ENCODE measurements around the gene EXOC4.

The EXOC4 gene

DNA sequence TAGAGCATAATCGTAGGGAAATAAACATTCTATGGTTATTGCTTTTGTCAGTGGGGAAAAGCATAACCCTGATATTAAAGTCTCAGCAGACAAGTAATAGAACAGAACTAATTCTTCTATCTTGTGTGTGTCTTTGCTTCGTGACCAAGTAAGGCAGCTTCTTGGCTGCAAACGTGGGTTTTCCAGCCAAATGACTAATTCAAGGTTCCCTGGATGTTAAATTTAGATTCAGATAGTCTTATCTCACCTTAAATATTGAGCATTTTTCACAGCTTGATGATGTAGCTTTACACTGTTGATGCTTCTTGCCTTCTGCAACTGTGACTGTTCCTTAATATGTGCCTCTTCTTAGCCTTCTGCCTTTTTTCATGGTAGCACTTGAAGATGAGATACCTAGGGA is 113.0 kb downstream of the EXOC4 start:
- no peak for DNase-seq

DNA sequence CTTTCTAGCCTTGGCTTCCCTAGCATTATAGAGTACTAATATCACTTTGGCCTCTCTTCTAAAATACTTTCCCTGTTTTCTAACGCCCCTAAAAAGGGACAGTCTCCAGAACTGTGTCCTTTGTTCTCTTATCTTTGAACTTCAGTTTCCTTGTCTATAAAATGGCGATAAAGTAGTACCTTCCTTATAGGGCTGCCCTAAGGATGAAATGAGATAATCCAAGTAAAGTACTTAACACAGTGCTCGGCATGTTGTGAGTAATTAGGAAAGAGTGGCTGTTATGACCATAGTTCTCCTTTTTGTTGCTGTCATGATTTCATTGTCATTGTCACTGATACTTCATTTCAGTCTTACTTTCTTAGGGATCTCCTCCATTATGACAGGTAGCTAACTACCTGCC is 114.7 kb downstream of the EXOC4 start:
- no peak for DNase-seq

DNA sequence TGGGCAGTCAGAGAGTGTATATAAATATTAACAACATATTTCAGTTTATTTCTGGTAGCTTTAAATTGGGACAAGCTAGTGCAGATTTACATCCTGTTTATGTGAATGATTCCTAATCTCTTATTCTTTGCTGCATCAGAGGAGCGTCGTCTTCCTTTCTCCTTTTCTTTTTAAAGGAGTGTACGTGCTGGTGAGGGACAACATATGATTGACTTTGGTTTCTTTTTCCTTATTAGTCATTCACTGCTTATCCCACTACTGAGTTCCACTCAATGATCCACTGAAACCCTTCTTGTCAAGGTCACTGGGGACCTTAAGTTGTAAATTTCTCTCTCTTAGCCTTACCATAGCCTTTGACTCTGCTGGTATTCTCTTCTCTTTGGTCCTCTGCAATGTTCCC is 116.3 kb downstream of the EXOC4 start:
- no peak for DNase-seq

DNA sequence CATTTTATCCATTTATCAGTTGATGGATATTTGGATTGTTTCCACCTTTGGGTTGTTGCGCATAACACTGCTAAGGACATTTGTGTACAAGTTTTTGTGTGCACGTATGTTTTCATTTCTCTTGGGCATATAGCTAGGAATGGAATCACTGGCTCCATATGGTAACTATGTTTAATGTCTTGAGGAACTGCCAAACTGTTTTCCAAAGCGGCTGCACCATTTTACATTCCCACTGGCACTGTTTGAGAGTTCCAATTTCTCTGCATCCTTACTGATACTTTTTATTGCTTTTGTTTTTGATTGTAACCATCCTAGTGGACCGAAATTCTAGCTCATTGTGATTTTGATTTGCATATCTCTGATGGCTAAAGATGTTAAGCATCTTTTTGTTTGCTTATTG is 118.7 kb downstream of the EXOC4 start:
- no peak for DNase-seq

DNA sequence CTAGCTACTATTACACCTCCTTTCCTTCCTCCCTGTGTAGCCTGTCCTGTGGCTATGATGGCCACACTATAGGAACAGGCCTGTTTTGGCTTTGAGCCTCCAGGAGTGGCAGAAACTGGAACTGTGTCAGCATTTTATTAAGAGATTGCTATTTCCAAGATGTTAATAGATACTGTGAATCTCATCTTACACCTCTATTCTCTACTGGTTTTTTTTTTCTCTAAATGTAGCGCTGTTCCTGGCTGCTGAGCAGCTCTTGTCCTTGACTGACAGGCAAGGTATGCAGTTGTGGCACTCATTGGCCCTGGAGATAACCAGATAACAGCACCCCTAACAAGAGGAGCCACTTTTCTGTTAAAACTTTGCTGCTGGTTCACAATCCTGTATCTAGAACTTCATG is 119.5 kb downstream of the EXOC4 start:
- no peak for DNase-seq

DNA sequence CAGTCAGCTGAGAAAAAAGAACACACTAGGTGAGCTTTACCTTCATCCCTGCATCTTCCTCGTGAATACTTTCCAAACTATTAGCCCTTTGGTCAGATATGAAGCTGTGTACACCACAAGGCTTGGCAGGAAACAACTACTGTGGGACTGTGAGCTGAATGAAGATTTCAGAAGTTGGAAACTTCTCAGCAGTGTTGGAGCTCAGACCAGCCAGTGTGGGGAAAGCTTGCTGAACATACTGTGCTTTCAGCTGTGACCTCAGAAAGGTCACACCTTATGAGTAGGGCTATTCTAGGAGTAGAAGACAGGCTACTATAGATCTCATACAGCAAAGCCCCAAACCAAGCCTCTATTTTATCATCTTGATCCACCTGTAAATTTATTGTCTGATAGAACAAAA is 123.6 kb downstream of the EXOC4 start:
- DNase-seq, result no peak

DNA sequence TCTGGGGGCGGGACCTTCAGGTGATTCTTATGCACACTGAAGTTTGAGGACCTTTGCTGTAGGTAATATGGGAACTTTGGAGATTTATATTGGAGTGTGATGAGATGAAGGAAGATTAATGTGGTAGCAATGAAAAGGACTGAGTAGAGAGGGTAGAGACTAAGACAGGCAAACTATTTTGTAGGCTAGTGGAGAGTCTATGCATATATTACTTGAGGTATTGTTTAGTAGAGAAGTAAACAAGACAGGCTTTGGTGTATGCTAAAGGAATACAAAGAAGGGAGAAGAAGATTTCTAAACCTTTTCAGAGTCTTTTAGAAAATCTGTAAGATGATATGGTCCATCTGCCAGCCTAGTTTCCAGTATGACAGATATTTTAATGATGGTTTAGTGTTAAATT is 129.1 kb downstream of the EXOC4 start:
- no peak for DNase-seq

DNA sequence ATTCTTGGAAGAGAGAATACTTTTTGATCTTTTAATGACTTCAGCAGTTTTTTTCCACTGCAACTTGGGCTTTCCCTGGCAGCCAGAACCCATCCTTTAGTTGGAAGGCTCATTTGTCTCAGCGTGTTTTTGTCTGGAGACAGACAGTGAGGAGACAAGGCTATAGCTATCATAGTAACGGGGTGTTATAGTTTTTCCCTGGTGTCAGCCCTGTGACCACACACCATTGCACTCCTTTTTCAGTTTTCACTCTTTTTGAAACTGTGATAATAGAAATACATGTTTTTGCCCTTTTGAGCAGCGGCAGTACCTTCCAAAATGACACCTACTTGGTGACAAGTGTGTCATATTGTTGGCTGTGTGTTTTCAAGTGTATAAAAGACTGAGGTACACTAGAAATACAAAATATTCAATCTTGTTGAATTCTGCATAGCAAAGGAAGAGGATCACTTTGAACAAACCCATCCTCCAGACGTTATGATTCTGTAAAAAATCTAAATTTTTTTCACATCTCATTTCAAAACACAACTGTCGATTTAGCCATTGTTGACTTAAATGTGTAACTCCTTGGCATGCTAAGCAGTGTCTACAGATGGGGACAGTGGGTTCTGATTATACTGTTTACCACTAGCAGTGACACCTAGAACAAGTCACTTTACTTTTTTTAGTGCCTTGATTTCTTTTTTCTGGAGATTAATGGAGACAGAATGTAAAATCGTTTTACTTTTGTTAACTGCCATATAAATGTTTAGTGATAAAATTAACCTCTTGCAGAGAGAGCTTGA is 130.1 kb downstream of the EXOC4 start:
- no peak for DNase-seq

DNA sequence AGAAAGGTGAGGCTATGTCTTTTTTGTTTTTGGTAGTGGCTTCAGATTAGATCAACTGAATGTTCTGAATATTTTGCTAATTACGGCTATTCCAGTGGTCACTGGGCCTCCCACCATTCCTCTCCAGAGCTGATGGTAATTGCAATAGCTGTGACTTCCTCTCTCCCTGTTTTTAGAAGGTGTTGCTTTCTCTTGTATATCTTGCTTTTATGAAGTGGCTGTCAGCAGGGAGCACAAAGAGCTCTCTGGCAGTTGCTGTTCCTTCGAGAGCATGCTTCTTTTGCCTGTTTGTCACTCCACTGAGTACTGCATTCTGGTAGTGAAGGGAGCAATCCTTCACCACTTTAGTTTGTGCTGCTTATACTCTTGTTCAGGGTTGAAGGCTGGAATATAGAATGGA is 133.3 kb downstream of the EXOC4 start:
- DNase-seq, result no peak

DNA sequence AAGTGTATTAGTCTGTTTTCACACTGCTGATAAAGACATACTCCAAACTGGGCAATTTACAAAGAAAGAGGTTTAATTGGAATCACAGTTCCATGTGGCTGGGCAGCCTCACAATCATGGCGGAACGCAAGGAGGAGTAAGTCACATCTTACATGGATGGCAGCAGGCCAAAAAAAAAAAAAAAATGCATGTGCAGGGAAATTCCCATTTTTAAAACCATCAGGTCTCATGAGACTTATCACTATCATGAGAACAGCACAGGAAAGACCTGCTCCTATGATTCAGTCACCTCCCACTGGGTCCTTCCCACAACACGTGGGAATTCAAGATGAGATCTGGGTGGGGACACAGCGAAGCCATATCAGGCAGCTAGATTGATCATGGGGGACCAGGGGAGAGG is 136.8 kb downstream of the EXOC4 start:
- DNase-seq, result no peak

DNA sequence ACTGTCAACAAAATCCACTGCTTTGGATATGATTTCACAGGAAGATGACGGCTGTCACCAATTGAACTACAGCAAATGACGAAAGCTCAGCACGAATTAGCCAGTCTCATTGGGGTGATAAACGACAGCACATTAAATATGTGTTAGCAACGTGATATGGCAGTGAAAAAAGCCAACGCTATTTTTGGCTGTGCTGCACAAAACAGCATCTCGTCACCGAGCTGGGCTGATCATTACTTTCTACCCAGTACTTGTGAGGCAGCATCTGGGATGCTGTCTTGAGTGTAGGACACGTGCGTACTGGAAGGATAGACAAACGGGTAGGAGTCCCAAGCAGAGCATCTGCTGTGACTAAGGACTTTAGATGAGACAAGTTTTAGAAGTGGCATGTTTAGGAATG is 138.3 kb downstream of the EXOC4 start:
- no peak for DNase-seq

DNA sequence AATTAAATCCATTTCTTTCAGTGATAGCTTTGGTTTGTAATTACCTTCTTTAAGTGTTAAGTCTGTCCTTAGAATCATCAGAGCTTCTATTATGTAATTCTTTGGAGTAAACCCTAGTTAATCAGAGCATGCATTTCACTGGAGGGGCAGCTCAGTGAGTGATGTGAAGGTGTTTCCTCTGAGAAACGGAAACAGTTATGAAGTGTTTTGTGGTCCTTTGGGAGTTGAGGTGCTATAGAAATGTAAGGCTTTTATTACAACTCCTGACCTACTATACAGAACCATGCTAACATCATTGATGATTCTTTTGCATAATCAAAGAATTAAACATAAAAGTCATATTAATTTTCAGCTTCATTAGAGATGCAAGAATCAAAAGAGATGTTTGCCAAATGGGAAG is 141.5 kb downstream of the EXOC4 start:
- no peak for DNase-seq

DNA sequence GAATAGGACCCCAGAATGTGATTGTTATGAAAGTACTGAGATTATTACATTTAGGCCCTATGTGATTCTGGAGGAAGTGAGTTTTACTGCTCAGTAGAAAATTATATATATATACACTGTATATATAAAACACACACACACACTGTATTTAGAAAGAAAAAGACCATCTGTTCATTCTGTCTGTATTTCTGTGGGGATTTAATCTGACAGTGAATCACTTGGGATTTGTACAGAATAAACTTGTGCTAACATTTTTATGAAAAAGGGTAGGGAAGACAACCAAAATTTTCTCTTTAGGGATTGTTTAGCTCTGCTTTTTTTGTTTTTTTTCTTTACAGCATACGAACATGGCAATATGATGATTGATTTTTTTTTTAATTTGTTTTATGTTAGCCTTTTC is 142.7 kb downstream of the EXOC4 start:
- no peak for DNase-seq

DNA sequence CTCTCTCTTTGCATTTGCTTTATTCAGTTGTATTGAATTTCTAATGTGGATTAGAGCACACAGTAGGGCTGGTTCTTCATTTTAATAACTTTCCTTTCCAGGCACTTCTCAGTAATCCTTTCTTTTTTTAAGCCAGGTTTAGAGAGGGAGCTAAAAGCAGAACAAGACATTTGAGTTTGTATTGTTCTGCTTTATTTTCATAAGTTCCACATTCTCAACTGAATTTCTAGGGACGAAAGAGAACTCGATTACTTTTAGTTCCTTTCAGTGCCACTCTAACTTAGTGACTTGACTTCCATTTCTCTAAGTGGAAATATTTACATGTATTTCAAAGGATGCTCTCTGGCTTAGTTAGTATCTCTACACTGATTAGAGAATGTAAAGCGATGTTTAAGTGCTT is 145.6 kb downstream of the EXOC4 start:
- DNase-seq, result no peak

DNA sequence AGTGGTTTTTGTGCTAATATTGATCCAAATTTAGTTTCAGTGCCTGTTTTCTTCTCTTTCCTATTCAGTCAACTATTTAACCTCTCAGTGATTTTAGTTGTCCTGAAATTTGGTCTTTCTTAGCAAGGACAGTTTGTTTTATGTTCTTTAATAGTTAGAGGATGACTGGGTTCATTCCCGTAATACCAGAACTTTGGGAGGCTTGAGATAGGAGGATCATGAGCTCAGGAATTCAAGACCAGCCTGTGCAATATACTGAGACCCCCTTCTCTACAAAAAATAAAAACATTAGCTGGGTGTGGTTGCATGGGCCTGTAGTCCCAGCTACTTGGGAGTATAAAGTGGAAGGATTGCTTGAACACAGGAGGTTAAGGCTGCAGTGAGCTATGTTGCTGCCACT is 148.3 kb downstream of the EXOC4 start:
- no peak for DNase-seq

DNA sequence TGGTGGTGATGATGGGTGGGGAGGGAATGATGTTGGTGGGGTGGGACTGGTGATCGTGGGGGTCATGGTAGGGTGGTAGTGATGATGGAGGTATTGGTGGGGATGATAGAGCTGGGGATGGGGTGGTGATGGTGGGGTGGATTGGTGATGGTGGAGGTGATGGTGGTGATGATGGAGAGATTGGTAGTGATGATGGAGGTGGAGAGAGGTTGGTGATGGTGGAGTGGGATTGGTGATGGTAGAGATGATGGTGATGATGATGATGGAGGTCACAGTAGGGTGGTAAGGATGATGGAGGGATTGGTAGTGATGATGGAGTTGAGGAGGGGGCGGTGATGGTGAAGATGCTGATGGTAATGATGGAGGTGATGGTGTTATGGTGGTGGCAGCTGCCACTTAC is 155.3 kb downstream of the EXOC4 start:
- no peak for DNase-seq

DNA sequence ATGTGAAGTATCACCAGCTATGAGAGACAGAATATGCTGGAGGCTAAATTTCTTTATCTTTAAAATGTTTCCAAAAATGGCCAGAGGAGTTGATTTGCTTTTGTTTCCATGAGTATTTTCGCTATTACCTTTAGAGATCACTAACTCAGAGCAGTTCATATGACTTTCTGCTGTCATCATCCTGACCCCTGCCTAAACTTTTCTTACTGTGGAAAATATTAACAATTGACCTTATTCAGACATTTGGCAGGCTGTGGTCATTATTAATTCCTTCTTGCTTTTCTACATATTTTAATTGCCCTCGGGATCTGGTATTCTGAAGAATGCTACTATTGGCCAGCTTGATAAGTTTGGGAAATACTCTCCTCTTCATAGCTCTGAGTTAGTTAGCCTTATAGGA is 156.5 kb downstream of the EXOC4 start:
- no peak for DNase-seq

DNA sequence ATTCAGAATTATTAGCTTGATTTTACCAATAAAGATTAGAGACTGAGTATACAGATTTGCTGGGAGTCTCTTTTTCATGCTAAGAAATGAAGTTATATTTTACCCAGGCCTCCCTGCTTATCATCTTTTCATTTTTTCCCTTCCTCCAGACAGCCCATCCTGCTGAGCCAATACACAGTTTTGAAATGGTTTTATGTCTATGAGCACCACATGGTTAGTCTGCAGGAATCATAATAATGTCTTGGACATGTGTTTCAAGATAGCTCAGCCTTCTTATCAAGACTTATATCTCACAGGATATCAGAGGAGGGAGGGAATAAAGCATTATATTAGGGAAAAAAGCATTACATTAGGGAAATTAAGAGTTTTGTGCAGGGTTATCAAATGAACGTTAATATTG is 157.1 kb downstream of the EXOC4 start:
- no peak for DNase-seq

DNA sequence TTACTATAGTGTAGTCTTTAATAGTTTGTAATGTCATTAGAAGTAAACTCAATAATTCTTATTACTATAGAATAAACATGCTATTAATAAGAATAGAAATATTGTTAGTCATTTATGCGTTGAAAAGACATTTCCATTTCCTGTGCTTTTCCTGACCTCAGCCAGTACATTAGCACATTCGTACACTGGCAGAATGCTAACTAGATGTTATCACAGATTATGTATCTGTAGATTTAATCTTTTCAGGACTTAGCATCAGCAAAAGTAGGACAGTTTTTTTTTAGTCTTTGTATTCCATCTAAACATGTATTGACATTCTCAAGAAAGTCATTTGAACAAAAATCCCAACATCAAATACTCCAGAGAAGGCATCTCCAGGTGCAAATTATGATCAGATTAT is 158.5 kb downstream of the EXOC4 start:
- no peak for DNase-seq

DNA sequence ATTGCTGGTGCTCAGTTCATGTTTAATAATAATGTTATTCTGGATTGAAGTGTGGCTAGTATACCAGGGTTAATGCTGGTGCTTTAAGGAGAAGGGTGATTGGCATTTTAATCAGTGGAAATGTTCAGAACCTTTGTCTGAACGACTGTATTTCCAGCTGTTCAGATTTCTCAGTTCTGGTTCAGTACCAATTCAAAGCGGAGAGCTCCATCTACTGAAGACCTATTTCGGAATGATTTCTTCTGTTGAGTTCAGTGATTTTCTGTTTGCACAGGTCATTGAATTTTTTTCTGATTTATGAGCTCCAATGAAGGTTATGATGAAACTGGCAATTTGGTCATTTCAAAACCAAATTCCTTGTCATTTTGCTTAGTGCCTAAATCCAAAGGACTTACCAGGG is 160.1 kb downstream of the EXOC4 start:
- no peak for DNase-seq

DNA sequence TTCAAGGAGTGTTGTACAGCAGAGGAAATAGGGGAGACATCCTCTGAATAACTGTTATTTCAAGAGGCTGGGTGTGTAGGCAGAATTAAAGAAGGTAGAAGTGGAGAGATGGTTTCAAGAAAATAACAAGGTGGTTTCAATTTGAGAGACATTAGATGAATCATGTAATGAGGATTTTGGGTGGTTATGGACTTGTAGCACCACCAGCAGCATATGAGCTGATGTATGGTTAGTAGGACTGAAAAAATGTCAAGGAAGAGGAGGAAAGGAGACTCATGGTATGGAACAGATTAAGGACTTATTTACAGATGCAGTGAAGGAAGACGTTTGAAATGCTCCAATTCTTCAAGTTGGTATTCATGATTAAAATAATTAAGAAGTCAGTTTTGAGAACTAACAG is 166.2 kb downstream of the EXOC4 start:
- DNase-seq, result no peak

DNA sequence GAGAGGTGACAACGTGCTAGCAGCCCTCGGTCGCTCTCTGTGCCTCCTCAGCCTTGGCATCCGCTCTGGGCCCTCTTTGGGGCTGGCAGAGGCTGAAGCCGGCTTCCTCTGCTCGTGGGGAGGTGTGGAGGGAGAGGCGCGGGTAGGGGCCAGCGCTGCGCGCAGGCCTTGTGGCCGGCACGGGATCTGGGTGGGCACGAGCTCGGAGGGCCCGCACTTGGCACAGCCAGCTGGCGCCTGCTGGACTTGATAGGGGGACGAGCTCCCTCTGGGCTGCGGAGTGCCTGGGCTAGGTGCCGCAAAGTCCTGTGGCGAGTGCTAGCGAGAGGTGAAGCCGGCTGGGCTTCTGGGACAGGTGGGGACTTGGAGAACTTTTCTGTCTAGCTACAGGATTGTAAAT is 170.7 kb downstream of the EXOC4 start:
- DNase-seq, result no peak

DNA sequence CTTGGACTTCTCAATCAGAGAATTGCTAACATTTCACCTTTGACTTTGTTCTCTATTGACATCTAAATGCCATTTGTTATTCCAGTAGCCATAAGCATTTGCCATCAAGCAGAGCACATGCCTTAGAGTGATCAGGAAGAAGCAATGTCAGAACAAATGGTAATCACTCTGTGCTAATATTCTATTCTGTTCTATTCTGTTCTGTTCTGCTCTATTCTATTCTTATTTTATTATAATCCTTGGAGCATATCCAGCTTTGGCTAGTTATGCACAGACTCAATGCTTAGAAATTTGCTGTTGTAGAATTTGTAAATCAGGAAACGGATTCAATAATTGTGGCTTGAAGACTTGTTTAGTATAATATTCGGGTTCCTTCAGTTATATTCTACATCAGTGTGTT is 175.4 kb downstream of the EXOC4 start:
- DNase-seq, result no peak

DNA sequence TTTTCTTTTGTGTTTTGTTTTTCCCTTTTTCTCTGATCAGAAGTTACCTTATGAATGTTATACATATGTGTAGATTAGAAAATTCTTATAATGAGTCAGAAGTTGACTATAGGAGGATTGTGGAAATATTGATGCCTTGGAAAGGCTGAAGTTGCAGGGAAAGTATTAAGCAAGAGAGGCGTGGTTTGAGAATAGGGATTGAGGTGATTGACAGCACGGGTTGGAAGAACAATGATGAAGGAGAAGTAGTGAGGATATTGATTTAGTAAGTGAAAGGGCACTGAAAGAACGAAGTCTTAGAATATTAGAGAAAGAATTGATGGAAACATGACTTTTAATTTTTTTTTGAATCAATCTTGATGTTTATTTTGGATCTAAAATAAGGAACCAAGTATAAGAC is 176.0 kb downstream of the EXOC4 start:
- DNase-seq, result no peak

DNA sequence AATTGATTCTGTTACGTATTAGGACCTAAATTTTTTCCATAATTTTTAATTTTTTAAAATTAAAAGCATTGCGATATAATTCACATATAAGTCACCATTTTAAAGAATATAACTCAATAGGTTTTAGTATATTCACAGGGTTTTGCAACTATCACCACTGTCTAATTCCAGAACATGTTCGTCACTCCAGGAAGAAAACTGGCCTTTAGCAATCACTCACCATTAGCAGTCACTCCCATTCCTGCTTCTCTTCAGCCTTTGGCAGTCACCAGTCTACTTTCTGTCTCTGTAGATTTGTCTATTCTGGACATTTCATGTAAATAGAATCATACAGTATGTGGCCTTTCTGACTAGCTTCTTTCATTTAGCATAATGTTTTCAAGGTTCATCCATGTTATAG is 176.5 kb downstream of the EXOC4 start:
- DNase-seq, result no peak
